RWPE2 (cell line): ENCODE measurements around the gene HSD11B1L.
"Not testable (repeated sequence)": the region's sequence is repeated elsewhere in the genome, so short reads cannot be mapped to it uniquely, and the experiment has no call there.

Experiments used
- ATAC-seq: fragments of 200-7000 bp; cut with Tn5 transposase; 3 replicates; pipeline ENCODE4 v1.9.1; 2021; ENCODE audit warnings: low read depth
- DNase-seq: peaks from one replicate; pipeline ENCODE4 v3.0.0-alpha.2; 2020; ENCODE audit warnings: low spot score
- H3K27ac ChIP-seq: fragments of 450-650 bp; 2 replicates; pipeline ENCODE4 v1.5.1; 2017; ENCODE audit warnings: mild to moderate bottlenecking; ENCODE audit not compliant: poor library complexity, severe bottlenecking
- H3K27me3 ChIP-seq: fragments of 250-450 bp; sonication (Bioruptor Pico); 2 replicates; pipeline ENCODE4 v1.5.1; 2021; ENCODE audit warnings: mild to moderate bottlenecking, moderate library complexity; ENCODE audit not compliant: insufficient read depth, poor library complexity, severe bottlenecking
- H3K36me3 ChIP-seq: fragments of 250-450 bp; sonication (Bioruptor Pico); 2 replicates; pipeline ENCODE4 v1.5.1; 2020; ENCODE audit warnings: low read depth, mild to moderate bottlenecking, moderate library complexity
- H3K4me1 ChIP-seq: fragments of 250-450 bp; sonication (Bioruptor Pico); 2 replicates; pipeline ENCODE4 v1.5.1; 2021; ENCODE audit warnings: mild to moderate bottlenecking, moderate library complexity; ENCODE audit not compliant: insufficient read depth, poor library complexity, severe bottlenecking
- H3K4me3 ChIP-seq: fragments of 250-450 bp; sonication (Bioruptor Pico); 2 replicates; pipeline ENCODE4 v1.5.1; 2021; ENCODE audit warnings: mild to moderate bottlenecking, moderate library complexity; ENCODE audit not compliant: severe bottlenecking
- H3K9me3 ChIP-seq: fragments of 250-450 bp; sonication (Bioruptor Pico); 2 replicates; pipeline ENCODE4 v1.5.1; 2021; ENCODE audit warnings: mild to moderate bottlenecking, moderate library complexity; ENCODE audit not compliant: severe bottlenecking
- CTCF ChIP-seq: fragments of 450-650 bp; IDR thresholded peaks from one replicate; pipeline ENCODE4 v1.5.1; 2017; ENCODE audit warnings: mild to moderate bottlenecking, moderate library complexity; ENCODE audit not compliant: poor library complexity, severe bottlenecking

Gene HSD11B1L

GRCh38 chr19:5687360-5688198 lies 6.8 kb downstream of the HSD11B1L start:
- peak; percentile 59 for TF ChIP-seq CTCF
- Histone ChIP-seq H3K4me3 (peak overlapping the region; percentile 52), H3K27ac (no peak overlapping the region), H3K36me3 (peaks cover 17% of the 10 kb centered on the region), H3K4me1 (no peaks in the 10 kb centered on the region), H3K27me3 (no peaks in the 10 kb centered on the region), H3K9me3 (no peaks in the 10 kb centered on the region)
- DNase-seq (no peak), ATAC-seq (no peak)

- not testable (repeated sequence) for H3K4me1 ChIP-seq, ATAC-seq, H3K27me3 ChIP-seq, H3K9me3 ChIP-seq, H3K4me3 ChIP-seq, H3K27ac ChIP-seq, DNase-seq
- peaks cover 25% of the 10 kb centered on the region for H3K36me3 ChIP-seq
Measured at GRCh38 chr19:5688262-5688881, 7.5 kb downstream of the HSD11B1L start.

- H3K9me3 ChIP-seq: no peaks in the 10 kb centered on the region
- H3K27ac ChIP-seq: peak within 1 kb of the TSS; percentile 89
- H3K4me3 ChIP-seq: peak within 1 kb of the TSS; percentile 62
- peak; percentile 93 for DNase-seq
- peak; percentile 44 for ATAC-seq
- peak; percentile 90 for TF ChIP-seq CTCF
- no peaks in the 10 kb centered on the region for H3K27me3 ChIP-seq
- H3K4me1 ChIP-seq: no peaks in the 10 kb centered on the region
- peaks cover 45% of the 10 kb centered on the region for H3K36me3 ChIP-seq
Measured at GRCh38 chr19:5690125-5690954, 9.5 kb downstream of the HSD11B1L start, which contains the start of gene RPL36. TSS of gene RPL36 (plus strand) at chr19:5690295. CDS start at chr19:5690508, 213 bp downstream.

- H3K27ac ChIP-seq: peak overlapping the region; percentile 89
- peak; percentile 2; the same call in 1 of the 3 replicates for ATAC-seq
- TF ChIP-seq CTCF: no peak
Measured at GRCh38 chr19:5690955-5691821, 10.4 kb downstream of the HSD11B1L start.

More at GRCh38 chr19:5690955-5691821, 10.4 kb downstream of the HSD11B1L start:
- Histone ChIP-seq H3K4me3 (peak overlapping the region; percentile 62), H3K27me3 (no peaks in the 10 kb centered on the region), H3K36me3 (peaks cover 53% of the 10 kb centered on the region), H3K9me3 (no peaks in the 10 kb centered on the region), H3K4me1 (no peaks in the 10 kb centered on the region)
- DNase-seq: no peak
